ENCODE data around the gene DOCK4. TPM values are rescaled to one million over a fixed set of nuclear protein-coding genes. Genes with fewer than 3 reads are reported as not detected.

The DOCK4 gene
- total and polyA plus RNA-seq, 10 of the 15 experiments (the other 5 are each of a cell fraction or from before 2014, with no cell fraction given): 0.03 to 0.73 (median 0.38) TPM

DNA sequence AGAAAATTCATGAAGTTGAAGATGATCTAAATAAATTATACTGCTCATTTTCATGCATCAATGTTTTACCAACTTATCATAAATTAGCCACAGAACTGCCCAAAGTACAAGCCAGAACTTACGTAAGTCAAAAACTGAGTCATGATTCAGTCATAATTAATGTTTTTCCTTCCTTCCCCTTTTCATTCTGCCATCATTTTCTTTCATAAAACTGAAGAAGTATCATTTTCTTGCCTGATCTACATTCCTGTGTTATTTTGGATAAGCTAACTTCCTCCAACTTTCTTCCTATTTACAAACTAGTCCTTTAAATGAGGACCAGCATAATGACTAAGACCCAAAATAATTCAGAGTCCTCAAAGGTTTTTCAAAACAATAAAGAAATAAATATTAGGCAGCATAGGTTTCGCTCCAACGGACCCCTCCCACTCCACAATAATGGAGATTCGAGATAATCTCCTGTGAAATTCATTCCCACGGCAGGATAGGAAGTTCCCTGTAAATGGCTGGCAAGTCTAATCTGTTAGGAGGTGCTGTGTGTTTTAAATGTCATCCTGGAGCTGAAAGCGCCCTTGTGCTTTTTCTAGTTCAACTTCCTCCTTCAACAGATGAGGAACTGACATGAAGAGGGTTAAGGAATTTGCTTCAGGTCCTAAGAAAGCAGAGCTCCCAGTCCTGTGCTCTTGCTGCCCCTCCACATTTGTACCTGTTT lies 218.9 kb downstream of the DOCK4 start:
- ATAC-seq (no peak), FAIRE-seq (no peak), DNase-seq (ENCODE audit: low read depth, low spot score) (no peak)
- H3K36me3 ChIP-seq (ENCODE audit: control insufficient read depth in 2 of 2, insufficient read depth in 2 of 2, low read length in 1 of 2): no peaks in the 10 kb centered on the region
- no peaks in the 10 kb centered on the region for H3K4me1 ChIP-seq (ENCODE audit: control insufficient read depth, insufficient read depth, low read length)
- H3K9me3 ChIP-seq (replicated peaks; ENCODE audit: control insufficient read depth, insufficient read depth, low read length): no peaks in the 10 kb centered on the region
- no TSS peak for BruUV-seq (replicated peaks)
- no peaks in the 10 kb centered on the region for H3K79me2 ChIP-seq (ENCODE audit: control insufficient read depth, insufficient read depth, low read length)
- no peak for TF ChIP-seq CBX3 (IDR thresholded peaks at IDR 0.05; ENCODE audit: borderline replicate concordance, low read depth)
- no peak for TF ChIP-seq TCF7 (IDR thresholded peaks at IDR 0.05; ENCODE audit: borderline replicate concordance)
- no peak for TF ChIP-seq FOXM1 (IDR thresholded peaks at IDR 0.05; ENCODE audit: low read depth, low read length)
- TF ChIP-seq RELB (IDR thresholded peaks at IDR 0.05; ENCODE audit: low read depth): no peak
- no peak for TF ChIP-seq BHLHE40 (IDR thresholded peaks at IDR 0.05; ENCODE audit: borderline replicate concordance in 1 of 2, low read depth in 2 of 2, low read length in 1 of 2)
- TF ChIP-seq BCL3 (IDR thresholded peaks at IDR 0.05; ENCODE audit: borderline replicate concordance, insufficient read depth, low read depth, low read length, poor library complexity, severe bottlenecking): no peak
- TF ChIP-seq ZNF207 (IDR thresholded peaks at IDR 0.05; ENCODE audit: borderline replicate concordance): no peak
- no peak for TF ChIP-seq RB1 (IDR thresholded peaks at IDR 0.05; ENCODE audit: borderline replicate concordance)
- TF ChIP-seq TAF1 (IDR thresholded peaks at IDR 0.05; ENCODE audit: borderline replicate concordance, low read depth, low read length): no peak
- no peak for TF ChIP-seq MTA2 (IDR thresholded peaks at IDR 0.05; ENCODE audit: low read depth)
- TF ChIP-seq RUNX3 (IDR thresholded peaks at IDR 0.05; ENCODE audit: low read length): no peak
- TF ChIP-seq, protein P1, sequence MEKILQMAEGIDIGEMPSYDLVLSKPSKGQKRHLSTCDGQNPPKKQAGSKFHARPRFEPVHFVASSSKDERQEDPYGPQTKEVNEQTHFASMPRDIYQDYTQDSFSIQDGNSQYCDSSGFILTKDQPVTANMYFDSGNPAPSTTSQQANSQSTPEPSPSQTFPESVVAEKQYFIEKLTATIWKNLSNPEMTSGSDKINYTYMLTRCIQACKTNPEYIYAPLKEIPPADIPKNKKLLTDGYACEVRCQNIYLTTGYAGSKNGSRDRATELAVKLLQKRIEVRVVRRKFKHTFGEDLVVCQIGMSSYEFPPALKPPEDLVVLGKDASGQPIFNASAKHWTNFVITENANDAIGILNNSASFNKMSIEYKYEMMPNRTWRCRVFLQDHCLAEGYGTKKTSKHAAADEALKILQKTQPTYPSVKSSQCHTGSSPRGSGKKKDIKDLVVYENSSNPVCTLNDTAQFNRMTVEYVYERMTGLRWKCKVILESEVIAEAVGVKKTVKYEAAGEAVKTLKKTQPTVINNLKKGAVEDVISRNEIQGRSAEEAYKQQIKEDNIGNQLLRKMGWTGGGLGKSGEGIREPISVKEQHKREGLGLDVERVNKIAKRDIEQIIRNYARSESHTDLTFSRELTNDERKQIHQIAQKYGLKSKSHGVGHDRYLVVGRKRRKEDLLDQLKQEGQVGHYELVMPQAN (conservative IDR thresholded peaks at IDR 0.05): no peak
- no peak for TF ChIP-seq MTA3 (IDR thresholded peaks at IDR 0.05; ENCODE audit: borderline replicate concordance, low read length)
- no peak for TF ChIP-seq NFIC (IDR thresholded peaks at IDR 0.05; ENCODE audit: low read depth, low read length)
- TF ChIP-seq EZH2 (IDR thresholded peaks at IDR 0.05; ENCODE audit: borderline replicate concordance, control insufficient read depth, low read depth, low read length): no peak
- TF ChIP-seq HDGF (IDR thresholded peaks at IDR 0.05): no peak
- no peak for TF ChIP-seq SUZ12 (IDR thresholded peaks at IDR 0.05; ENCODE audit: unreplicated experiment)
- TF ChIP-seq ZNF24 (IDR thresholded peaks at IDR 0.05): no peak
- no peak for TF ChIP-seq CREB1 (IDR thresholded peaks at IDR 0.05; ENCODE audit: low read depth)
- no peaks in the 10 kb centered on the region for H3K27me3 ChIP-seq (replicated peaks in 1 of 2; ENCODE audit: control insufficient read depth in 2 of 2, insufficient read depth in 2 of 2, low read length in 1 of 2)
- H3K27ac ChIP-seq (ENCODE audit: control insufficient read depth, insufficient read depth): no peak overlapping the region
- RAD21 ChIA-PET (ENCODE audit: unreplicated experiment): no interaction called here
- SMC1A ChIA-PET (ENCODE audit: uncharacterized antibody, unreplicated experiment): interaction anchor here (0.6 kb wide), 1 partner anchor 27 kb away, joined by 3 read pairs; no protein-coding TSS in a partner anchor
- intact Hi-C loops (cut with micrococcal nuclease; ENCODE audit: unreplicated experiment): no loop called here
- WGBS (ENCODE audit: insufficient coverage, insufficient replicate concordance, low lambda C conversion rate, missing lambda C conversion rate): 47% methylated on average over 6 of the region's 6 CpGs
- H2AFZ ChIP-seq (ENCODE audit: control insufficient read depth, low read depth, low read length): no peak overlapping the region
- in situ Hi-C loops (cut with MboI): no loop called here
- no peak overlapping the region for H3K4me2 ChIP-seq (ENCODE audit: control insufficient read depth, insufficient read depth)
- H3K4me3 ChIP-seq: no peak overlapping the region
- POLR2A ChIA-PET: no interaction called here
- CTCF ChIA-PET: no interaction called here
- H3K9ac ChIP-seq (ENCODE audit: control insufficient read depth, insufficient read depth, low read length): no peak overlapping the region
- H4K20me1 ChIP-seq (ENCODE audit: control insufficient read depth, insufficient read depth): no peaks in the 10 kb centered on the region
